ENCODE measurements around the gene IL1R2. TPM values are rescaled to one million over a fixed set of nuclear protein-coding genes. Genes with fewer than 3 reads are reported as not detected.

The IL1R2 gene
- total RNA-seq, 1 donor = not detected

GRCh38 chr2:101995019-101995418 lies 3.3 kb downstream of the IL1R2 start:
- no peak for DNase-seq (ENCODE audit: low read depth)
- H3K4me3 ChIP-seq (ENCODE audit: low read depth, low read length) = no peak overlapping the region
- TF ChIP-seq CTCF (IDR thresholded peaks at IDR 0.05; ENCODE audit: insufficient read depth, low read depth, low read length) = no peak

GRCh38 chr2:101995804-101996203 lies 4.0 kb downstream of the IL1R2 start:
- TF ChIP-seq CTCF (IDR thresholded peaks at IDR 0.05; ENCODE audit: insufficient read depth, low read depth, low read length) = no peak
- H3K4me3 ChIP-seq (ENCODE audit: low read depth, low read length) = no peak overlapping the region

GRCh38 chr2:101998556-101998895 lies 6.8 kb downstream of the IL1R2 start:
- TF ChIP-seq CTCF (IDR thresholded peaks at IDR 0.05; ENCODE audit: insufficient read depth, low read depth, low read length) = no peak
- no peak overlapping the region for H3K4me3 ChIP-seq (ENCODE audit: low read depth, low read length)
- no peak for DNase-seq (ENCODE audit: low read depth)

More at GRCh38 chr2:101995804-101996203, 4.0 kb downstream of the IL1R2 start:
- no peak for DNase-seq (ENCODE audit: low read depth)

- DNase-seq (ENCODE audit: low read depth) = peak; percentile 49
- no peak for TF ChIP-seq CTCF (IDR thresholded peaks at IDR 0.05; ENCODE audit: insufficient read depth, low read depth, low read length)
- H3K4me3 ChIP-seq (ENCODE audit: low read depth, low read length) = no peak overlapping the region
These were observed 7.4 kb downstream of the IL1R2 start for GRCh38 chr2:101998896-101999789.

GRCh38 chr2:102000012-102000411 lies 8.3 kb downstream of the IL1R2 start:
- no peak for TF ChIP-seq CTCF (IDR thresholded peaks at IDR 0.05; ENCODE audit: insufficient read depth, low read depth, low read length)
- DNase-seq (ENCODE audit: low read depth) = no peak

DNA sequence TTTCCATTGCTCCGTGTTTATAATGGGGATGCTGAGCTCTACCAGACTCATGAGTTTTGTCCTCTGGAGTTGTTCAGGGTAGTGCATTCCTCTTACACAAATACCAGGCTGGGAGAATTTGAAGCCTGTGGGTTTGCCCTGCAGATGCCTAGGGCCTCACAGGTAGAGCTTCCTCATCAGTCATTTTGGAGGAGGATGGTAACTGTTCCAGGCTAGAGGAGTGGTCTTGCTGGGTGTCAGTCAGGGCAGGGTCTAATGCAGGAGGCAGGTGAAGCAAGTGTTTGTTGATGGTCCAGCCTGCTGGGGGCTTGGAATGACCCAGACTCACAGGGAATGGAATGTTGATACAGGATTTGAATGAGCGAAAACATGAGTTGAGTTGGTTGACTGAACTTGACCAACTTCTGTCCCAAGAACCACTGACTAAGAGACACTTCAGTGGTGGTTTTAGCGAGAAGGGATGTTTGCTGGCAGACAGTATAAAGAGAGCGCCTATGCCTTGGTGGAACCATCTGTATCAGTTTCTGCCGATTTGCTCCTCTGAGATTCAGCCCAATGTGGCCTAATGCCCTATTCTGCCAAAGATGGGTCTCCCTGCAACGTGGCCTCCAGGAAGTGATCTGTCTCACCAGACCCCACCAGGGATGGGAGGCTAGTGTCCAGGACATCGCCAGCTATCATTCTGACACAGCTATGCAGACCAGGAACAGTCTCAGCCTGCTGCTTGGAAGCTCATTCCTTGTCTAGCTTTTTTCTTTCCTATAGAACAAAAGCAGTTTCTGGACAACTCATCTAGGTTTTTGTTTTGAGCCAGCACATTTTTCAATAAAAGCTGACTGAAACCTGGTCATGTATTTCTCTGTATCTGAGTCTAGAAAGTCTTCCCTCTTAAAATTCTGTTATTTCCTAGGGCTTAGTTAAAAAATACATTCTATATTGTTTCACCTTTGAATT lies 9.3 kb downstream of the IL1R2 start:
- no peak for TF ChIP-seq CTCF (IDR thresholded peaks at IDR 0.05; ENCODE audit: insufficient read depth, low read depth, low read length)
- no peak for DNase-seq (ENCODE audit: low read depth)
- H3K4me3 ChIP-seq (ENCODE audit: low read depth, low read length) = no peak overlapping the region

More at GRCh38 chr2:102000012-102000411, 8.3 kb downstream of the IL1R2 start:
- no peak overlapping the region for H3K4me3 ChIP-seq (ENCODE audit: low read depth, low read length)
